ENCODE data around the gene ZNF84. TPM values are rescaled to one million over a fixed set of nuclear protein-coding genes. Genes with fewer than 3 reads are reported as not detected.

ZNF84 gene
- total and polyA plus RNA-seq, 2 experiments from 2014 or later: 21.1 to 46.6 TPM

GRCh38 chr12:133010657-133011297, 26.5 kb upstream of the ZNF84 start (continued):
- TF ChIP-seq ZNF462 (CRISPR knock-in tag; IDR thresholded peaks at IDR 0.05) (no peak), ZNF331 (CRISPR knock-in tag; IDR thresholded peaks at IDR 0.05; ENCODE audit: low read depth) (no peak), EZH2phosphoT487 (IDR thresholded peaks at IDR 0.05; ENCODE audit: unreplicated experiment) (no peak), ZNF114 (CRISPR knock-in tag; IDR thresholded peaks at IDR 0.05) (no peak)

- Histone ChIP-seq H3K27ac (ENCODE audit: low read depth) (no peak overlapping the region), H3K4me3 (no peak overlapping the region), H3K27me3 (ENCODE audit: insufficient read depth) (no peaks in the 10 kb centered on the region), H3K79me2 (replicated peaks; ENCODE audit: insufficient read depth) (no peaks in the 10 kb centered on the region), H3F3A (replicated peaks; ENCODE audit: low read depth) (no peaks in the 10 kb centered on the region), H3K36me3 (ENCODE audit: insufficient read depth) (no peaks in the 10 kb centered on the region; the same call in 1 of the 2 replicates), H3K9me2 (ENCODE audit: insufficient read depth) (no peaks in the 10 kb centered on the region), H2AFZ (no peak overlapping the region), H3K4me2 (no peak overlapping the region), H3K4me1 (ENCODE audit: insufficient read depth) (no peaks in the 10 kb centered on the region), H4K20me1 (replicated peaks; ENCODE audit: insufficient read depth) (no peaks in the 10 kb centered on the region)
- Mint-ChIP-seq H3K4me1 (no peaks in the 10 kb centered on the region), H3K27me3 (ENCODE audit: insufficient read depth, low read depth, poor library complexity) (peaks cover 2% of the 10 kb centered on the region), H3K9me3 (peaks cover 81% of the 10 kb centered on the region), H3K27ac (no peak overlapping the region), H3K36me3 (ENCODE audit: low read depth) (peaks cover 16% of the 10 kb centered on the region), H3K4me3 (no peak overlapping the region)
- DNase-seq (ENCODE audit: low spot score) (no peak), ATAC-seq (no peak)
- no peak for TF ChIP-seq ETS1 (IDR thresholded peaks at IDR 0.05)
- no peak for TF ChIP-seq EZH2phosphoT487 (IDR thresholded peaks at IDR 0.05; ENCODE audit: unreplicated experiment)
- TF ChIP-seq JUNB (IDR thresholded peaks at IDR 0.05; ENCODE audit: unreplicated experiment): no peak
- TF ChIP-seq STAT1 (IDR thresholded peaks at IDR 0.05; ENCODE audit: unreplicated experiment): no peak
- no peak for TF ChIP-seq POLR2AphosphoS5 (IDR thresholded peaks at IDR 0.05; ENCODE audit: low read depth)
- no peak for TF ChIP-seq CREB1 (CRISPR knock-in tag; IDR thresholded peaks at IDR 0.05; ENCODE audit: low read depth)
- no peak for TF ChIP-seq ZNF331 (CRISPR knock-in tag; IDR thresholded peaks at IDR 0.05; ENCODE audit: low read depth)
- TF ChIP-seq REST (IDR thresholded peaks at IDR 0.05; ENCODE audit: unreplicated experiment): no peak
- TF ChIP-seq CTCF (conservative IDR thresholded peaks at IDR 0.05; ENCODE audit: low read depth in 2 of 2): no peak
- no peak for TF ChIP-seq NANOG (IDR thresholded peaks at IDR 0.05; ENCODE audit: borderline replicate concordance)
- TF ChIP-seq EZH2 (IDR thresholded peaks at IDR 0.05; ENCODE audit: low read depth, unreplicated experiment): no peak
These were observed 13.7 kb upstream of the ZNF84 start for GRCh38 chr12:133023566-133023965.

All from GM23338 (cell line).